SK-N-SH (cell line): ENCODE results near the gene NIF3L1. TPM values are rescaled to one million over a fixed set of nuclear protein-coding genes. Genes with fewer than 3 reads are reported as not detected.

Experiments
- CTCF ChIP-seq: fragments of 200-600 bp; sonication (generic); IDR thresholded peaks from 2 replicates; pipeline ENCODE4 v1.6.1; 2017; ENCODE audit warnings: antibody characterized with exemption, mild to moderate bottlenecking, moderate library complexity
- ELF1 ChIP-seq: IDR thresholded peaks from 2 replicates; pipeline ENCODE4 v1.4.0; 2012
- EZH2phosphoT487 ChIP-seq: fragments of 200-600 bp; sonication (generic); IDR thresholded peaks from 2 replicates; pipeline ENCODE4 v1.6.1; 2017; ENCODE audit warnings: low read depth, mixed run types, mild to moderate bottlenecking, antibody characterized with exemption, moderate library complexity, borderline replicate concordance
- NRF1 ChIP-seq: IDR thresholded peaks from 2 replicates; pipeline ENCODE4 v1.6.1; 2012; ENCODE audit warnings: low read depth, mild to moderate bottlenecking, low read length
- PBX3 ChIP-seq: IDR thresholded peaks from 2 replicates; pipeline ENCODE4; 2012
- POLR2AphosphoS5 ChIP-seq: IDR thresholded peaks from 2 replicates; pipeline ENCODE4 v1.6.1; 2012; ENCODE audit warnings: low read depth, low read length
- RAD21 ChIP-seq: IDR thresholded peaks from 2 replicates; pipeline ENCODE4 v1.6.1; 2012; ENCODE audit warnings: mild to moderate bottlenecking, low read length
- RCOR1 ChIP-seq: fragments of 150-350 bp; IDR thresholded peaks from 2 replicates; pipeline ENCODE4 v1.6.1; 2017; ENCODE audit warnings: antibody characterized with exemption, low read length
- REST ChIP-seq: IDR thresholded peaks from 2 replicates; pipeline ENCODE4 v1.6.1; 2012; ENCODE audit warnings: mild to moderate bottlenecking, low read depth, low read length, moderate library complexity
- SIN3A ChIP-seq: IDR thresholded peaks from 2 replicates; pipeline ENCODE4 v1.6.1; 2012; ENCODE audit warnings: low read depth, mild to moderate bottlenecking, low read length, moderate library complexity, borderline replicate concordance
- TCF12 ChIP-seq: IDR thresholded peaks from 2 replicates; pipeline ENCODE4 v1.4.0; 2012
- USF2 ChIP-seq: fragments of 150-350 bp; IDR thresholded peaks from 2 replicates; pipeline ENCODE4 v1.6.1; 2017; ENCODE audit warnings: antibody characterized with exemption, low read length, low read depth, borderline replicate concordance
- polyA plus RNA-seq, 3 experiments: library from polyadenylated mRNA; depleted of rRNA; stranded (reverse); fragments of >200 nt; gene quantifications; 2 replicates each; pipeline ENCODE4 v1.2.3, GENCODE V29; 2012

The NIF3L1 gene
- polyA plus RNA-seq, 1 of the 3 experiments (the other 2 are of a cell fraction) = 52.4 TPM

- TF ChIP-seq REST (peak; percentile 38; the same call in 1 of the 2 replicates), RAD21 (no peak), ELF1 (peak; percentile 84), SIN3A (peak; percentile 69; the same call in 1 of the 2 replicates), NRF1 (no peak), USF2 (no peak), RCOR1 (peak; percentile 56), TCF12 (no peak), EZH2phosphoT487 (no peak), CTCF (no peak; the same call in 1 of the 2 replicates), POLR2AphosphoS5 (peak; percentile 76), PBX3 (no peak; the same call in 1 of the 2 replicates)
Measured at GRCh38 chr2:200888704-200889625, at the start of gene NIF3L1, which contains the start of gene PPIL3 (continued).
